HG03135 (cell line): ENCODE data around the gene STK39.

Experiments used
- ATAC-seq: cut with Tn5 transposase; IDR thresholded peaks from one replicate; pipeline ENCODE4 v1.9.1; 2021; ENCODE audit warnings: mild to moderate bottlenecking, moderate library complexity; ENCODE audit not compliant: unreplicated experiment

The STK39 gene

DNA sequence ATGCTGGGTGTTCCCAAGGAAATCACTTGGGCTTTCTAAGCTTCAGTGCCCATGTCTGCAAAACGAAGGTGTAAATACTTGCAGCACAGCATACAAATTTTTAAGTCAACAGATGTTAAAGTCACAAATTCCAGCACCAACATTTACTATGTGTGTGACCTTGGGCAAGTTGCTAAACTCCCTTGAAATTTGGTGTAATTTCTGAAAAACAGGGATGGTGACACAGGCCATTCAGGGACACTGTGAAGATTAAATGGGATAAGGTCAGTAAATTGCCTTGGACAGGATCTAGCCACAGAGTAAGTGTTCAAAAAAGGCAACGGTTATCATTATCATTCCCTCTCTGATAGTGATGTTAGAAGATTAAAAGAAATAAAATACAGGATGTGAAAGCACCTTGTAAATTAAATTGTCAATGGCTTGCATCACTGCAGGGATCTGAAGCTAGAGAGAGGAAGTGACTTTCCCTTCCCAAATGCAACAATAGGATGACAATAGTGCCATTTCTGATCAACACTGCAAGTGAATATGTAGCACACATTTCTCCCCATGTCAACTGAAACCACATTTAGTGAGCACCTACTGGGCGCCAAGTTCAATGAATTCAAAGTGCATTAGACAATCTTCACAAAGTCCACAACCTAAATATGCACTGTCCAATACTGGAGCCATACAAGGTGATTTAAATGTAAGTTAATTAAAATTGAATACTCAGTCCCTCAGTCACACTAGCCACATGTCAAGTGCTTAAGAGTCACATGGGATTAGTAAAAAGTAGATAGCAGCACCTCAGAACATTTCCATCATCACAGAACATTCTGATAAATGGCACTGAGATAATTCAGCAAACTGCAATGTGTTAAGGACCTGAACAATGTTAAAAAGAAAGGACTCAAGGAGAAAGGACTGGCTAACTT lies 81.2 kb downstream of the STK39 start:
- no peak for ATAC-seq

GRCh38 chr2:168165397-168165796 lies 82.0 kb downstream of the STK39 start:
- no peak for ATAC-seq

DNA sequence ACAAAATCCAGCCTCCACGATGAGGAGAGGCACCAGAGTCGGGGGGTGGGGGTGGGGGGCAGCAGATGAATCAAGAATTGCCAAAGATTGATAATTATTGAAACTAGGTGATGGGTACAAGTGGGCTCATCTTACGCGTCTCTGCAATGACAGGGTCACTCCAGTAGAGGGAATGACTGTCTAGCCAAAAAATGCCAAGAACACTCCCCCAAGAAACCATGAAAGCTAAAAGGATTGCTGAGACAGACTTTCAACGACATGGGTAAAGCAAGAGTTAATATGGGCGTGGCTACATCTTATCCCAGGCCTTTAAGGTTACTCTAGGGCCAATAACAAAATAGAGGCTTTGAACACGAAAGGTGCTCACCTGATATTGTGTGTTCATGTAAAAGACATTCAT lies 86.5 kb downstream of the STK39 start:
- no peak for ATAC-seq

- no peak for ATAC-seq
Measured at GRCh38 chr2:168159754-168160585, 87.4 kb downstream of the STK39 start.

DNA sequence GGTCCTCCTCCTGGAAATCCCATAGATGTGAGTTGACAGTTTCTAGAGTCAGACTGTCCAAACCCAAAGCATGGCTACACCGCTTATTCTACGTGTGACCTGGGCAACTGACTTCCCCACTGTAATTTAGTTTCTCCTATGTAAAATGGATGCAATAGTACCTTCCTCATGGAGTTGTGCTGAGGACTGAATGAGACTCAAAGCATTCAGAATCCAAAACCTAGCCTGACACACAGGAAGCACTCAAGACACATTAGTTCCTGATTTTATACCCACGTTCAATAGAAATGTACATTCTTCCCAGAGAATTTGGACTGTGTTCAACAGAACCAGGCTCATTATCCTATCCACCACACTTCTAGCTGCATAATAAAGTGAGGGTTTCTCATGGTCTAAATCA lies 88.8 kb downstream of the STK39 start:
- no peak for ATAC-seq

DNA sequence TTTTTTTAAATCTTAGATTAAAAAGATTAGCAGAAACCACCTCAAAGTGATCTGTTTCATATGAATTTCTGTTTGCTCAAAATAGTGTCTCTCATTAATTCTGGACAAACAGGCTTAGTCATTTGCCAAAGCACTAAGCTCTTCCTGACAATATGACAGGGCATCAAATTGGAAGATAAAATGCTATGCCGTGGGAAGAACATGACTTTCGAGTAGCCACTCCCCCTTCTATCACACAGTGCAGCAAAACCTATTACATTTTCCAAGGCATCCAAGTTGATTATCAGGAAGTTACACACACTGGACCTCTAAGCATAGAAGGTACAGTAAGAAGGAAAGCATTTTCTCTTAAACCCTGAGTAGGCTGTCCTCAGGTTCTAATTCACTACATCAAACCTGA lies 89.5 kb downstream of the STK39 start:
- no peak for ATAC-seq

GRCh38 chr2:168157070-168157469 lies 90.3 kb downstream of the STK39 start:
- ATAC-seq = no peak

GRCh38 chr2:168156661-168157060 lies 90.7 kb downstream of the STK39 start:
- ATAC-seq = no peak

GRCh38 chr2:168155680-168156079 lies 91.7 kb downstream of the STK39 start:
- ATAC-seq = no peak

GRCh38 chr2:168155046-168155445 lies 92.3 kb downstream of the STK39 start:
- ATAC-seq = no peak

DNA sequence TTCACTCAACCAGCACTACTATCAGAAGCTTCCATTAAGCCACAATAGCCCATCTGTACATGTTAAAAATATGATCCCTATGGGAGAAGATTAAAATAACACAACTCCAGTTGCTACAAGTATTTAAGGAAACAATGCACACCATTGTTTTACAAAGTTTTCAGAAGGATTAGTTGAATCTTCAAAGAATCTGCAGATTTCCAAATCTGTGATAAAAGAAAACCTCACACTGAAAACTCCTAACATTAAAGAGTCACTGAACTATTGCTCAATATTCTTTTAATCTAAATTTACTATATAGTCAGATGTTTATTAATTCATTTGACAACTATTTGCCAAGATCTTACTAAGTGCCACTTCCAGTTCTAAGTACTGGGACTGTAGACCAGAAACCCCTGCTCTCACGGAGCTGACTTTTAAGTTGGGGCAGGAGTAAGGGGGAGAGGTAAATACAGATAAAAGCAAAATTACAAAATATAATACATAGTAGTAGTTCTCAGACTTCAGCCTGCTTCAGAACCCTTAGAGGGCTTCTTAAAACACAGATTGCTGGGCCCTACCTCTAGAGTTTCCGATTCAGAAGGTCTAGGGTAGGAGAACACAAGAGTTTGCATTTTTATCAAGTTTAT lies 94.4 kb downstream of the STK39 start:
- ATAC-seq = no peak

DNA sequence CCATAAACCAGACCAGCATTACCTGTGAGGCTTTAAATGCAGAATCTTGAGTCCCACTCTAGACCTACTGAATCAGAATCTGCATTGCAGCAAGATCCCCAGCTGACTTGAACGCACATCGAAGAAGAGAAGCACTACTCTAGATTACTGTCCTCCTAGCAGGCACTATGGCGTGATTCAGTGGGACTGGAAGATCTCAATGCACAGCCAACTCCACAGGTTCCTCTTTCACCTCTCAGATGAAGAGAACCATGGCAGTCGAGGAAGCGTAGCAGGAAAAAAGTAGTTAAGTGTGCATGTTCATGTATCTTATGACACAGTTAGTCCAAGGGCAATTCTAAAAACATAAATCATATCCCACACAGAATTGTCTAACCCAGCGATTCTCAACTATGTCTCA lies 97.4 kb downstream of the STK39 start:
- ATAC-seq = no peak

- no peak for ATAC-seq
Measured at GRCh38 chr2:168149150-168149974, 98.0 kb downstream of the STK39 start.

DNA sequence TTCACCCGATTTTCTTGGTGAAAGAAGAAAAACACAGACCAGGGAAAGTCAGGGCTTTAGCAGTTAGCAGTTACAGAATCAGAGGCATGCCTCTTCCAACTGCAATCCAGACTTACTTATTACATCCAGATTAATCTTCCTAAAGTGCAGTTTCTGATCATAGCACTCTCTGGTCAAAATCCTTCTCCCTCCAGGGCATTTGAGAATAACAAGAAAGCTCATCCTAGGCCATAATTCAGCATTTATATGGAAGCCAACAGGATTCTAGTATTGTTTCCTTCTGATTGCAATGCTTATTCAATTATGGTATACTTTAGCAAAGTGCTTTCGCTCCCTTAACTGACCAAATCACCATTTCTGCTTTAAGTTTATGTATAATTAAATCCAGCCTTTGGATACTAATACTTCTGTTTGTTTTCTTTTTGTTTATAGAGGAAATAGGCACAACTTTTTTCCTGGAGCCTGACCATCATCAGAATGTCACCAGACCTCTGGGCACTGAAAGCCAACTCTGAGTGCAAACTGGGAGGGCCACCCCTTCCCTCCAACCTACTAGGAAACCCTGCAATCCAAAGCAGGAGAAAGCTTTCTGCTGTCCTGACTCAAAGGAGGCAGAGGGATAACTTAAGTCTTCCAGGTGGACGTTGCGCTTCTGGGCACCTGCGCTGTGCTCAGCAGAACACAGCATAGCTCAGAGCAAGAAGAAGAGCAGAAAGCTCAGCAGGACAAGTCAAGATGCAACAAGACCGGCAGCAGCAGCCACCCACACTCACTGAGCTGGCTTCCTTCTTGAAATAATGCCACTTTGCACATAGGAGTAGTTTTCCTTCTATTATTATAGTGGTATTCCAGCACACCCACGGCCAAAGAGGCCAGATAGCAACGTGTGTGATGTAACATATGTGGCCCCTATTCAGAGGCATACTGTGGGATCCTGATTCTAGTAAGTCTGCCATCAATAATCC lies 99.3 kb downstream of the STK39 start:
- ATAC-seq = no peak

DNA sequence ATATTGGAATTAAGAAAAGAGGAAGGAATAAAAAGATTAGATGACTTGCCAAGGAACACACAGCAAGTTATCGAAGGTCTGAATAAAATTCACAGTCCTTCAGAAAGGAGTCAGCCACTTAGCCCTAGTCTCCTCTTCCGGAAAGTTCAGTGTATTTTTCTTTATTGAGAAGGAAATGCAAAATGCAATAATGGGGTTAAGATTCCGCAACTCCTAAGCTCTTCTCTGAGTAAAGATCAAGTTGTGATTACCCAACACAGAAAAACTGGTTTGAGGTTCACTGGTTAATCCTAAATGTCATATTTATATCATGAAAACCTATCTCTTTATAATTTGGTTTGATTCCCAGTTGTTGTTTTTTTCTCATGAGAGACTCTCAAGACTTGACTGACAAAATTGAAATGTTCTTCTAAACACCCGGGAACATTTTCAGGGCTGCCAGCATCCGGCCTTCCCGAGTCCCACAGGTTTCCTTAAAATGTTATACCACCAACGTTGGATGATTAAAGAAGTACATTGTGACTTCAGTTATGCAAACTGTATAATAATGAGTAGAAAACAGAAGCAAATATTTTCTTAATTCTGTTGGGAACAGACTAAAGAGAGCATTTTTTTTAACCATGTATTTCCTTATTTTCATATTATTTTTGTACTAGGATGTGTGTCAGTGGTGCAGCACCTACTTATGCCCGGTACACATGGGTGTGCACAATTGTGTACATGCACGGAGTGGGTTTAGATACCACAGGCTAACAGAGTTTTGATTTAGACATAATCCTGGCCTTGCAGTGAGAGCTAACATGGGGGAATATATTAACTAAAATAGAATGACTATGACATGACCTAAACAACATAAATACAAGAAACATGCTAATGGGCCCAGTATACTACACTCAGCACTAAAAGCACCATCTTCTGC lies 100.2 kb downstream of the STK39 start:
- ATAC-seq = no peak

DNA sequence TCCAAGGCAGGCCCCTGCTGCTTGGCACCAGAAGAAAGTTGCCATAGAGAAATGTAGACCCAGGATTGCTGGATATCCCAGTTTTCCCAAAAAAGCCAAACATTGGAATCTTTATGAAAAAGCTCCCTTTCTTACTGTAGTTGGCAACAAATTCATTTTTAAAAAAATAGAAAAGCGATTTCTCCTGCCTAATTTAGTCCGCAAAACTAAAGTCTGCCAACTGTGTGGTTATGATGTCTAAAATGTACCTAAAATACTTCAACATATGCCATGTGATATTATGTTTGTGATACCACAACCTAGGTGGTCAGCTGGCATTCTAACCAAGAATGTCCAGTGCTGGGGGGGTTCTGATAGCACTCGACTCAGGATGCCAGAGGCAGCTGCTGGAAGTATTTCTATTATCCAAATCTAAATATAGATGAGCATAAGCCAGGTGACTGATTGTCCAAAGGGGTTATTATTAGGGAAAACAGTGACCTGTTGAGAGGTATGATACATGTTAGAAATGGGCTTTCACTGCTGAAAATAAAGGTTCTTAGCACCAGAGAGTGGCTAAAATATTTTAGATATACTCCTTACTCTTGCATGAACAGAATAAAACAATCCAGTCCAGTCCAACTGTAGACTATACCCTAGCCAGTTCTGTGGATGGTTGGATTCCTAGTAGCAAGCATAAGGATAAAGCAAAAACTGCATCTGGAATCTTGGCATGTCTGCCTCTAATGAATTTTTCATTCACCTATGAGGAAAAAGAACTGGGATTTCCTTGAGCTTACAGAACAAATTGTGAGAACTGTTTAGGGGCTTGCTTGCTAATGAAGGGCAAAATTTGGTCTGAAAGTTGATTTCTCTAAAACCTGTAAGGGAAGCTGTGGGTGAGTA lies 101.7 kb downstream of the STK39 start:
- no peak for ATAC-seq

- no peak for ATAC-seq
Measured at GRCh38 chr2:168145011-168145410, 102.4 kb downstream of the STK39 start.
